ENCODE results near the gene CHAC1.
A peak's percentile ranks its signal among the peaks of the same experiment; 100 is the strongest.
"Not testable (repeated sequence)": the region's sequence is repeated elsewhere in the genome, so short reads cannot be mapped to it uniquely, and the experiment has no call there.

The CHAC1 gene

GRCh38 chr15:40958723-40959122 lies 5.5 kb downstream of the CHAC1 start:
- no peak for DNase-seq

- no peak for DNase-seq
These were observed 6.3 kb downstream of the CHAC1 start for GRCh38 chr15:40959331-40960141.

GRCh38 chr15:40960151-40960885 lies 7.0 kb downstream of the CHAC1 start:
- DNase-seq: no peak

- DNase-seq: no peak
These were observed 7.7 kb downstream of the CHAC1 start for GRCh38 chr15:40960925-40961324.

- not testable (repeated sequence) for DNase-seq
These were observed 8.5 kb downstream of the CHAC1 start for GRCh38 chr15:40961740-40962139.

GRCh38 chr15:40962317-40962716 lies 9.0 kb downstream of the CHAC1 start:
- not testable (repeated sequence) for DNase-seq

- no peak for DNase-seq
These were observed 9.9 kb downstream of the CHAC1 start for GRCh38 chr15:40963201-40963600.

GRCh38 chr15:40964006-40964405 lies 10.7 kb downstream of the CHAC1 start:
- DNase-seq: no peak

- no peak for DNase-seq
These were observed 11.4 kb downstream of the CHAC1 start for GRCh38 chr15:40964634-40965033.

GRCh38 chr15:40968290-40969085 lies 15.2 kb downstream of the CHAC1 start:
- DNase-seq: no peak

GRCh38 chr15:40969363-40969762 lies 16.1 kb downstream of the CHAC1 start:
- DNase-seq: no peak

GRCh38 chr15:40974879-40975278 lies 21.6 kb downstream of the CHAC1 start:
- no peak for DNase-seq

GRCh38 chr15:40976819-40977218 lies 23.5 kb downstream of the CHAC1 start:
- DNase-seq: no peak

GRCh38 chr15:40978141-40978540 lies 24.9 kb downstream of the CHAC1 start:
- DNase-seq: no peak

- no peak for DNase-seq
These were observed 25.3 kb downstream of the CHAC1 start for GRCh38 chr15:40978562-40978961.

- DNase-seq: no peak
These were observed 27.9 kb downstream of the CHAC1 start for GRCh38 chr15:40981186-40981585.

- DNase-seq: no peak
These were observed 29.6 kb downstream of the CHAC1 start for GRCh38 chr15:40982855-40983254.

GRCh38 chr15:40984406-40984805 lies 31.1 kb downstream of the CHAC1 start:
- no peak for DNase-seq

- no peak for DNase-seq
These were observed 31.7 kb downstream of the CHAC1 start for GRCh38 chr15:40984964-40985363.

GRCh38 chr15:40985541-40986330 lies 32.5 kb downstream of the CHAC1 start:
- DNase-seq: peak; percentile 4

GRCh38 chr15:40986820-40987219 lies 33.5 kb downstream of the CHAC1 start:
- DNase-seq: no peak

GRCh38 chr15:40988156-40988555 lies 34.9 kb downstream of the CHAC1 start:
- DNase-seq: no peak

GRCh38 chr15:40990080-40990479 lies 36.8 kb downstream of the CHAC1 start:
- DNase-seq: no peak
